ENCODE data around the gene PRCC.

Gene PRCC

GRCh38 chr1:156740741-156741480, 26.4 kb upstream of the PRCC start, which contains the start of gene MRPL24:
MRPL24 (minus strand) TSS chr1:156741088; CDS start chr1:156738704, 2,384 bp downstream.
- TF ChIP-seq CTCF (conservative IDR thresholded peaks at IDR 0.05) (no peak), ZFX (IDR thresholded peaks at IDR 0.05) (peak; percentile 92)
- peak within 1 kb of the TSS; percentile 90 for H3K27ac ChIP-seq

GRCh38 chr1:156741481-156741983, 25.8 kb upstream of the PRCC start:
- TF ChIP-seq CTCF (conservative IDR thresholded peaks at IDR 0.05) (no peak), ZFX (IDR thresholded peaks at IDR 0.05) (no peak)
- peak overlapping the region; percentile 90 for H3K27ac ChIP-seq

GRCh38 chr1:156742017-156742416, 25.3 kb upstream of the PRCC start:
- H3K27ac ChIP-seq = peak overlapping the region; percentile 90; the same call in 1 of the 2 replicates

GRCh38 chr1:156742801-156743200, 24.5 kb upstream of the PRCC start:
- no peak overlapping the region for H3K27ac ChIP-seq
- TF ChIP-seq ZFX (IDR thresholded peaks at IDR 0.05) (no peak), CTCF (conservative IDR thresholded peaks at IDR 0.05) (no peak)

More at GRCh38 chr1:156742017-156742416, 25.3 kb upstream of the PRCC start:
- TF ChIP-seq ZFX (IDR thresholded peaks at IDR 0.05) = no peak
- TF ChIP-seq CTCF (conservative IDR thresholded peaks at IDR 0.05) = no peak

- H3K27ac ChIP-seq = no peak overlapping the region
- TF ChIP-seq CTCF (conservative IDR thresholded peaks at IDR 0.05) = no peak
- no peak for TF ChIP-seq ZFX (IDR thresholded peaks at IDR 0.05)
Measured at GRCh38 chr1:156743367-156744302, 23.7 kb upstream of the PRCC start.

- no peak for TF ChIP-seq ZFX (IDR thresholded peaks at IDR 0.05)
- no peak for TF ChIP-seq CTCF (conservative IDR thresholded peaks at IDR 0.05)
- H3K27ac ChIP-seq = no peak overlapping the region
Measured at GRCh38 chr1:156744344-156744743, 23.0 kb upstream of the PRCC start.
